ENCODE measurements around the gene ZGRF1. TPM values are rescaled to one million over a fixed set of nuclear protein-coding genes. Genes with fewer than 3 reads are reported as not detected.

Gene ZGRF1
- total and polyA plus RNA-seq, 10 of the 15 experiments (the other 5 are each of a cell fraction or from before 2014, with no cell fraction given), result 8.5 to 32.1 (median 20.1) TPM

- ChIA-PET RAD21 (ENCODE audit: unreplicated experiment) (no interaction called here), POLR2A (no interaction called here), CTCF (interaction anchor here (0.8 kb wide), 1 partner anchor 17 kb away, joined by 4 read pairs; no protein-coding TSS in a partner anchor), SMC1A (ENCODE audit: uncharacterized antibody, unreplicated experiment) (interaction anchor here (0.6 to 1.2 kb wide), 2 partner anchors 10 to 261 kb away, joined by 4 read pairs; no protein-coding TSS in a partner anchor)
- no TSS peak for BruUV-seq (replicated peaks)
- Histone ChIP-seq H3K36me3 (ENCODE audit: control insufficient read depth in 2 of 2, insufficient read depth in 2 of 2, low read length in 1 of 2) (no peaks in the 10 kb centered on the region), H4K20me1 (ENCODE audit: control insufficient read depth, insufficient read depth) (no peaks in the 10 kb centered on the region), H3K79me2 (ENCODE audit: control insufficient read depth, insufficient read depth, low read length) (no peaks in the 10 kb centered on the region), H3K4me2 (ENCODE audit: control insufficient read depth, insufficient read depth) (no peak overlapping the region), H3K27me3 (replicated peaks in 1 of 2; ENCODE audit: control insufficient read depth in 2 of 2, insufficient read depth in 2 of 2, low read length in 1 of 2) (no peaks in the 10 kb centered on the region), H3K9ac (ENCODE audit: control insufficient read depth, insufficient read depth, low read length) (no peak overlapping the region), H3K4me3 (no peak overlapping the region), H3K4me1 (ENCODE audit: control insufficient read depth, insufficient read depth, low read length) (no peaks in the 10 kb centered on the region), H3K9me3 (replicated peaks; ENCODE audit: control insufficient read depth, insufficient read depth, low read length) (no peaks in the 10 kb centered on the region), H3K27ac (ENCODE audit: control insufficient read depth, insufficient read depth) (no peak overlapping the region), H2AFZ (ENCODE audit: control insufficient read depth, low read depth, low read length) (no peak overlapping the region)
- in situ Hi-C loops (cut with MboI) (no loop called here), intact Hi-C loops (cut with micrococcal nuclease; ENCODE audit: unreplicated experiment) (no loop called here)
- no peak for ATAC-seq
- whole genome bisulfite sequencing (ENCODE audit: insufficient coverage, insufficient replicate concordance, low lambda C conversion rate, missing lambda C conversion rate), result 87% methylated on average over 1 of the region's 1 CpG
- DNase-seq (ENCODE audit: low read depth, low spot score), result no peak
- TF ChIP-seq SUPT20H (IDR thresholded peaks at IDR 0.05; ENCODE audit: borderline replicate concordance, control insufficient read depth, low read depth, low read length) (no peak), BRCA1 (IDR thresholded peaks at IDR 0.05; ENCODE audit: low read depth, low read length) (no peak), EGR1 (IDR thresholded peaks at IDR 0.05; ENCODE audit: borderline replicate concordance in 1 of 2, low read depth in 2 of 2, low read length in 2 of 2) (no peak), ATF2 (IDR thresholded peaks at IDR 0.05; ENCODE audit: low read length) (no peak), MAX (IDR thresholded peaks at IDR 0.05; ENCODE audit: low read depth, low read length) (no peak), JUNB (IDR thresholded peaks at IDR 0.05) (no peak)
- FAIRE-seq, result no peak
Observed at GRCh38 chr4:112540695-112541094, 96.0 kb downstream of the ZGRF1 start.

Data from GM12878 (cell line).